Keratinocyte (primary cell): ENCODE results near the gene MRGPRX3. TPM values are rescaled to one million over a fixed set of nuclear protein-coding genes. Genes with fewer than 3 reads are reported as not detected.

Experiments used
- DNase-seq: peaks from one replicate; pipeline ENCODE4 v3.0.0-alpha.2; 2011; ENCODE audit warnings: low read depth, missing footprints, low spot score
- FAIRE-seq: peaks from 2 replicates; lab custom pipeline; 2011; peaks lifted over from hg19 to GRCh38; lab: Jason Lieb, UNC
- H2AFZ ChIP-seq: 2 replicates; pipeline ENCODE4 v1.6.0; 2012; ENCODE audit warnings: low read length, control low read depth, inconsistent platforms; ENCODE audit not compliant: control insufficient read depth
- H3K27ac ChIP-seq: 2 replicates; pipeline ENCODE4 v1.5.1; 2011; ENCODE audit warnings: low read length; ENCODE audit not compliant: control insufficient read depth, insufficient read depth
- H3K27me3 ChIP-seq: 3 replicates; pipeline ENCODE4 v1.6.0; 2011; ENCODE audit warnings: low read length; ENCODE audit not compliant: control insufficient read depth, insufficient read depth; ENCODE audit errors: extremely low read depth
- H3K36me3 ChIP-seq, 2 experiments: 2 replicates in 1 of 2; 3 replicates in 1 of 2; pipeline ENCODE4 v1.5.1; 2011; ENCODE audit warnings: low read length in 2 of 2, mild to moderate bottlenecking in 1 of 2; ENCODE audit not compliant: control insufficient read depth in 2 of 2, insufficient read depth in 2 of 2; ENCODE audit errors: extremely low read depth in 1 of 2
- H3K4me1 ChIP-seq: 3 replicates; pipeline ENCODE4 v1.5.1; 2011; ENCODE audit warnings: low read length; ENCODE audit not compliant: control insufficient read depth, insufficient read depth; ENCODE audit errors: extremely low read depth
- H3K4me2 ChIP-seq: 3 replicates; pipeline ENCODE4 v1.6.0; 2011; ENCODE audit warnings: low read depth, low read length; ENCODE audit not compliant: control insufficient read depth, insufficient read depth; ENCODE audit errors: extremely low read depth
- H3K4me3 ChIP-seq, 3 experiments: fragments of 200-600 bp in 1 of 3; sonication (generic) in 1 of 3; 2 replicates in 2 of 3; 3 replicates in 1 of 3; pipeline ENCODE4 v1.5.1; 2011 to 2016; ENCODE audit warnings: low read length in 3 of 3, mild to moderate bottlenecking in 3 of 3, control low read depth in 2 of 3, inconsistent platforms in 1 of 3, low read depth in 1 of 3, mixed read lengths in 1 of 3, mixed run types in 1 of 3, moderate library complexity in 1 of 3; ENCODE audit not compliant: control insufficient read depth in 2 of 3, insufficient read depth in 2 of 3; ENCODE audit errors: extremely low read depth in 1 of 3
- H3K79me2 ChIP-seq: 2 replicates; pipeline ENCODE4 v1.6.0; 2012; ENCODE audit warnings: low read length; ENCODE audit not compliant: control insufficient read depth, insufficient read depth
- H3K9ac ChIP-seq: 3 replicates; pipeline ENCODE4 v1.6.0; 2011; ENCODE audit warnings: low read length; ENCODE audit not compliant: control insufficient read depth, insufficient read depth; ENCODE audit errors: extremely low read depth
- H3K9me1 ChIP-seq: 3 replicates; pipeline ENCODE4 v1.6.0; 2011; ENCODE audit warnings: low read length; ENCODE audit not compliant: control insufficient read depth, insufficient read depth; ENCODE audit errors: extremely low read depth
- H3K9me3 ChIP-seq: 2 replicates; pipeline ENCODE4 v1.5.1; 2012; ENCODE audit warnings: low read depth, low read length; ENCODE audit not compliant: control insufficient read depth
- H4K20me1 ChIP-seq: 3 replicates; pipeline ENCODE4 v1.6.0; 2011; ENCODE audit warnings: low read length; ENCODE audit not compliant: control insufficient read depth, insufficient read depth; ENCODE audit errors: extremely low read depth
- EZH2 ChIP-seq: IDR thresholded peaks from one replicate; pipeline ENCODE4 v1.6.1; 2012; ENCODE audit warnings: inconsistent platforms, mild to moderate bottlenecking, low read length, moderate library complexity
- dilution Hi-C: fragments of 300-500 bp; cut with MboI; formaldehyde crosslinking; loops from one replicate; pipeline ENCODE4 v1.7.0; 2020; ENCODE audit warnings: low sequenced_read_pairs; ENCODE audit not compliant: extremely low pct_ligation_motif_present
- polyA plus RNA-seq, 5 experiments: library from polyadenylated mRNA; depleted of rRNA in 3 of 5; stranded (reverse) in 3 of 5; stranded (forward) in 1 of 5; unstranded in 1 of 5; fragments of >200 nt; gene quantifications; 1 replicate in 1 of 5; 2 replicates in 3 of 5; 3 replicates in 1 of 5; pipeline versions ENCODE4 v1.2.1 to v1.2.3, GENCODE V29; 2011 to 2012; ENCODE audit warnings: missing spikeins in 2 of 5, low read depth in 1 of 5, low replicate concordance in 1 of 5
- TF ChIP-seq, protein P1 (sequence below), 3 experiments: IDR thresholded peaks in 1 of 3; conservative IDR thresholded peaks in 1 of 3; optimal IDR thresholded peaks in 1 of 3; 2 replicates in 2 of 3; 3 replicates in 1 of 3; pipeline versions ENCODE3 to v1.5.1; 2011; ENCODE audit warnings: low read length in 3 of 3, mild to moderate bottlenecking in 3 of 3, moderate library complexity in 2 of 3, control low read depth in 1 of 3, inconsistent platforms in 1 of 3; ENCODE audit not compliant: insufficient read depth in 2 of 3; ENCODE audit errors: extremely low read depth in 1 of 3

The MRGPRX3 gene
- polyA plus RNA-seq, 1 donor (not counting 4 experiments of a cell fraction or from before 2014, with no cell fraction given): 2.9 TPM

DNA sequence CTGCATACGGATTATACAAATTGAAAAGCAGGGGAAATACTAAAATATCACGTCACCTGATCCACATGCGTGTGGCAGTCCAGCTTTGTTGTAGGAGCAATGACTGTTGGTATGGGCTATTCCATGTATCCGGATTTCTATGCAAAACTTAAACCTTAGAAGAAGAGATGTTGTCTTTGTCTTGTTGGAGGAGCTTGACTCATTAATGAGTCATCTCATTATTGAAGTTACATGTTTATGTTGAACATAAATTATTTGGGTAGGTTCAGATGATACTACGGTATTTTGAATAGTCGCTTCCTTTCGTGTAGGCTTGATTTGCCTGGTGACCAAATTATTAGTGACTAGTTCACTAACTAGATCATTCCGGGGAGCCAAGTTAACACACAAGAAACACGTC, 25.7 kb upstream of the MRGPRX3 start:
- FAIRE-seq: peak; percentile 66
- H2AFZ ChIP-seq: no peak overlapping the region

GRCh38 chr11:18108254-18108653, 24.1 kb upstream of the MRGPRX3 start:
- Histone ChIP-seq H3K9ac (no peak overlapping the region), H3K9me3 (no peaks in the 10 kb centered on the region), H3K4me1 (peaks cover 17% of the 10 kb centered on the region), H3K9me1 (peaks cover 2% of the 10 kb centered on the region), H3K27me3 (peaks cover 6% of the 10 kb centered on the region), H4K20me1 (no peaks in the 10 kb centered on the region), H2AFZ (no peak overlapping the region), H3K36me3 (peaks cover 2 to 4% of the 10 kb centered on the region in 2 experiments), H3K27ac (no peak overlapping the region), H3K79me2 (peaks cover 18% of the 10 kb centered on the region), H3K4me3 (no peak overlapping the region), H3K4me2 (no peak overlapping the region)
- dilution Hi-C loops: no loop called here
- DNase-seq (no peak), FAIRE-seq (no peak)
- no peak for TF ChIP-seq EZH2
- TF ChIP-seq, protein P1, sequence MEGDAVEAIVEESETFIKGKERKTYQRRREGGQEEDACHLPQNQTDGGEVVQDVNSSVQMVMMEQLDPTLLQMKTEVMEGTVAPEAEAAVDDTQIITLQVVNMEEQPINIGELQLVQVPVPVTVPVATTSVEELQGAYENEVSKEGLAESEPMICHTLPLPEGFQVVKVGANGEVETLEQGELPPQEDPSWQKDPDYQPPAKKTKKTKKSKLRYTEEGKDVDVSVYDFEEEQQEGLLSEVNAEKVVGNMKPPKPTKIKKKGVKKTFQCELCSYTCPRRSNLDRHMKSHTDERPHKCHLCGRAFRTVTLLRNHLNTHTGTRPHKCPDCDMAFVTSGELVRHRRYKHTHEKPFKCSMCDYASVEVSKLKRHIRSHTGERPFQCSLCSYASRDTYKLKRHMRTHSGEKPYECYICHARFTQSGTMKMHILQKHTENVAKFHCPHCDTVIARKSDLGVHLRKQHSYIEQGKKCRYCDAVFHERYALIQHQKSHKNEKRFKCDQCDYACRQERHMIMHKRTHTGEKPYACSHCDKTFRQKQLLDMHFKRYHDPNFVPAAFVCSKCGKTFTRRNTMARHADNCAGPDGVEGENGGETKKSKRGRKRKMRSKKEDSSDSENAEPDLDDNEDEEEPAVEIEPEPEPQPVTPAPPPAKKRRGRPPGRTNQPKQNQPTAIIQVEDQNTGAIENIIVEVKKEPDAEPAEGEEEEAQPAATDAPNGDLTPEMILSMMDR (optimal IDR thresholded peaks at IDR 0.05 in 1 of 3, IDR thresholded peaks at IDR 0.05 in 1 of 3, conservative IDR thresholded peaks at IDR 0.05 in 1 of 3; ENCODE audit: extremely low read depth in 1 of 3, insufficient read depth in 2 of 3, low read length in 3 of 3): no peak

More for the DNA sequence above, 25.7 kb upstream of the MRGPRX3 start:
- Histone ChIP-seq H3K4me2 (peak overlapping the region; percentile 68), H3K9me3 (no peaks in the 10 kb centered on the region), H3K9ac (no peak overlapping the region), H3K27ac (no peak overlapping the region), H4K20me1 (no peaks in the 10 kb centered on the region), H3K36me3 (peaks cover 10 to 11% of the 10 kb centered on the region in 2 experiments), H3K4me1 (peaks cover 17% of the 10 kb centered on the region), H3K27me3 (no peaks in the 10 kb centered on the region), H3K4me3 (peak overlapping the region in 1 of 3 experiments; percentile 88), H3K79me2 (peaks cover 20% of the 10 kb centered on the region), H3K9me1 (peaks cover 2% of the 10 kb centered on the region)
- DNase-seq: peak; percentile 11
- no peak for TF ChIP-seq EZH2
- TF ChIP-seq, protein P1 (optimal IDR thresholded peaks at IDR 0.05 in 1 of 3, IDR thresholded peaks at IDR 0.05 in 1 of 3, conservative IDR thresholded peaks at IDR 0.05 in 1 of 3; ENCODE audit: extremely low read depth in 1 of 3, insufficient read depth in 2 of 3, low read length in 3 of 3): no peak
- dilution Hi-C loops: no loop called here
